AG04450 (cell line): ENCODE measurements around the gene SSTR3. TPM values are rescaled to one million over a fixed set of nuclear protein-coding genes. Genes with fewer than 3 reads are reported as not detected.
"Not testable (repeated sequence)": the region's sequence is repeated elsewhere in the genome, so short reads cannot be mapped to it uniquely, and the experiment has no call there.

Experiments
- CTCF ChIA-PET: fragments of 300-600, 350-600 bp; formaldehyde crosslinking; extraction: SDS; loops from one replicate; lab custom pipeline; 2022; ENCODE audit warnings: antibody characterized with exemption, inconsistent platforms; lab: Charles Lee
- POLR2A ChIA-PET: fragments of 350-600 bp; formaldehyde crosslinking; extraction: SDS; loops from one replicate; lab custom pipeline; 2021; ENCODE audit warnings: antibody characterized with exemption, inconsistent platforms; lab: Yijun Ruan, JAX
- DNase-seq: peaks from one replicate; pipeline ENCODE4 v3.0.0-alpha.2; 2011; ENCODE audit warnings: low read depth, low spot score
- H3K27ac ChIP-seq: one replicate; pipeline ENCODE4 v1.5.1; 2012; ENCODE audit warnings: low read depth, low read length, control low read depth
- H3K27me3 ChIP-seq: one replicate; pipeline ENCODE4 v1.6.0; 2012; ENCODE audit warnings: low read length; ENCODE audit not compliant: control insufficient read depth, insufficient read depth
- H3K4me3 ChIP-seq: 2 replicates; pipeline ENCODE4 v1.5.1; 2011; ENCODE audit warnings: mild to moderate bottlenecking, low read depth, low read length, control low read depth
- H3K9me3 ChIP-seq: 2 replicates; pipeline ENCODE4 v1.5.1; 2012; ENCODE audit warnings: low read length; ENCODE audit not compliant: control insufficient read depth, insufficient read depth
- polyA plus RNA-seq: library from polyadenylated mRNA; depleted of rRNA; stranded (reverse); fragments of >200 nt; gene quantifications from 2 replicates; pipeline ENCODE4 v1.2.3, GENCODE V29; 2011
- TF ChIP-seq, protein P1 (sequence below): IDR thresholded peaks from 2 replicates; pipeline ENCODE4 v1.5.1; 2011; ENCODE audit warnings: low read depth, low read length, control low read depth, inconsistent platforms

The SSTR3 gene
- polyA plus RNA-seq, 1 experiment: 0.06 TPM

DNA sequence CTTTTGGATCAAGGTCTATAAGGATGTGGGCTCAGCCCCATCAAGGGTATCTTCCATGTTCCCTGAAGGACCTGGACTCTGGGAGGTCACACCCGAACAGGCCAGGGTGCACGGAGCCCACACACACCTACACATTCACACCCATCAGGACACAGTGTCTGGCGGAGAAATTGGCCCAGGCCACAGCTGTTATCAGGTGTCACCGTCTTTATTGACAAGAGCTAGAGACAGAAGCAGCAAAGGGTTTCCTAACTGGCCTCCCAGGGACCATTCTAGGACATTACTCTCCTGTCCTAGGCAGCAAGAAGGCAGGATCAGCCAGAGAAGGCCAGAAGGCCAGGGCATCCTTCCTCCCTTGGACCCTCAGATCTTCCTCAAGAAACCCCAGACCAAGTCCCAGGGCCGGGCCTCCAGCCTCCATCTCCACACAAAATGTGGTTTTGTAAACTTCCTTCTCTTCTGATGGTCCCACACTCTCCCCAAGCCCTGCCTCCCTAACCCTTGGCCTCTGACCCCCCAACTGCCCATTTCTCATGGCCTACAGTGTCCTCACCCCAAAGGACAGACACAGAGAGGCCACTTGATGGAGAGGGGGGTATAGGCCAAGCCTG is 8.1 kb downstream of the SSTR3 start:
- H3K9me3 ChIP-seq: no peaks in the 10 kb centered on the region; the same call in 1 of the 2 replicates
- H3K27me3 ChIP-seq: peaks cover 7% of the 10 kb centered on the region
- TF ChIP-seq, protein P1, sequence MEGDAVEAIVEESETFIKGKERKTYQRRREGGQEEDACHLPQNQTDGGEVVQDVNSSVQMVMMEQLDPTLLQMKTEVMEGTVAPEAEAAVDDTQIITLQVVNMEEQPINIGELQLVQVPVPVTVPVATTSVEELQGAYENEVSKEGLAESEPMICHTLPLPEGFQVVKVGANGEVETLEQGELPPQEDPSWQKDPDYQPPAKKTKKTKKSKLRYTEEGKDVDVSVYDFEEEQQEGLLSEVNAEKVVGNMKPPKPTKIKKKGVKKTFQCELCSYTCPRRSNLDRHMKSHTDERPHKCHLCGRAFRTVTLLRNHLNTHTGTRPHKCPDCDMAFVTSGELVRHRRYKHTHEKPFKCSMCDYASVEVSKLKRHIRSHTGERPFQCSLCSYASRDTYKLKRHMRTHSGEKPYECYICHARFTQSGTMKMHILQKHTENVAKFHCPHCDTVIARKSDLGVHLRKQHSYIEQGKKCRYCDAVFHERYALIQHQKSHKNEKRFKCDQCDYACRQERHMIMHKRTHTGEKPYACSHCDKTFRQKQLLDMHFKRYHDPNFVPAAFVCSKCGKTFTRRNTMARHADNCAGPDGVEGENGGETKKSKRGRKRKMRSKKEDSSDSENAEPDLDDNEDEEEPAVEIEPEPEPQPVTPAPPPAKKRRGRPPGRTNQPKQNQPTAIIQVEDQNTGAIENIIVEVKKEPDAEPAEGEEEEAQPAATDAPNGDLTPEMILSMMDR: no peak
- ChIA-PET POLR2A (no interaction called here), CTCF (no interaction called here)
- H3K27ac ChIP-seq: no peak overlapping the region
- no peak overlapping the region for H3K4me3 ChIP-seq
- no peak for DNase-seq

DNA sequence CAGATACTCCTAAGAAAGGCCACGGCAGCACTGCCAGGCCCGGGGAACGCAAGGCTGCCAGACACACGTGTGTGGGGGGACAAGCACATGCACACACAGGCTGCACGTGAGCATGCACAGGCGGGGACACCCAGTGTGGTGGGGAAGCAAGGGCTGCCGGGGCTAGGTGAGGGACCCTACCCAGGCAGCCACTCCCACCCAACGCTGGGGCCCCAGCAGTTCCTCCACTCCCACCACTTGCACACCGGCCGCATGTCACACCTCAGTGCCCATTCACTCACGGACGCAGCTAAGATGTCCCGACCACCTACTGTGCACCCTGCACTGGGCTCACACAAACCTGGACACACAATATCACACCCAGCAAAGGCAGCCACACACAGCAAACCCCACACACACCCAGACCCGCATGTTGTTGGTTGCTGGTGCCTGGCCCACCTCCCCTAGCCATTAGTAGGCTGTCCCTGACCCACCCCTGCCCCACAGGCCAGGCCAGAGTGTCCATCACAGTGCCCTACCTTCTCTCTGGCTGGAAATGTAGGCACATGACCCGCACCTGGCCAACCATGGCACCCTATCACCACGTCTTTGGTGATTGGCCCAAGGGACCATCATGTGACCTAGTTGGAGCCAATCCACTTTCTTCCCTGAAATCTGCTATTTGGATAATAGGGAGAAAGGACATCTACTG is 8.8 kb downstream of the SSTR3 start:
- DNase-seq: no peak
- TF ChIP-seq, protein P1: no peak
- Histone ChIP-seq H3K4me3 (no peak overlapping the region), H3K27ac (no peak overlapping the region), H3K27me3 (peaks cover 5% of the 10 kb centered on the region), H3K9me3 (no peaks in the 10 kb centered on the region; the same call in 1 of the 2 replicates)
- ChIA-PET POLR2A (no interaction called here), CTCF (no interaction called here)

DNA sequence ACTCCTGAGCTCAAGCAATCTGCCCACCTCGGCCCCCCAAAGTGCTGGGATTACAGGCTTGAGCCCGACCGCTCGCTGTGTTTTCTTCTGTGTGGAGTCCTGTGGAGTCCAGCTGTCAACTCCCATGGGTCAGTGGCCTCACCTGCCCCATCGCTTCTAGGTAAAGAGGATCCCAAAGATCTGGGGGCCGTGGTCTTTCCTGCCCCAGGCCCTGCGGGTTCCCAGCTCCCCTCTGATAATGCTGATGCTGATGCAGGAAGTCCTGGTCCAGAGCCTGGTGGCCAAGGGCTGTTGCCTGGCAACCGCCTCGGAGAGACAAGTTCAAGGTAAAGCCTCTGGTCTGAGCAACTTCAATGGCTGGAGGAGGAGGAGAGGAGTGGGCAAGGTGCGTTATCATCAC is 9.6 kb downstream of the SSTR3 start:
- POLR2A ChIA-PET: no interaction called here
- no peak for DNase-seq
- CTCF ChIA-PET: no interaction called here
- Histone ChIP-seq H3K4me3 (no peak overlapping the region), H3K9me3 (no peaks in the 10 kb centered on the region; the same call in 1 of the 2 replicates), H3K27ac (no peak overlapping the region), H3K27me3 (peaks cover 2% of the 10 kb centered on the region)
- TF ChIP-seq, protein P1: no peak

DNA sequence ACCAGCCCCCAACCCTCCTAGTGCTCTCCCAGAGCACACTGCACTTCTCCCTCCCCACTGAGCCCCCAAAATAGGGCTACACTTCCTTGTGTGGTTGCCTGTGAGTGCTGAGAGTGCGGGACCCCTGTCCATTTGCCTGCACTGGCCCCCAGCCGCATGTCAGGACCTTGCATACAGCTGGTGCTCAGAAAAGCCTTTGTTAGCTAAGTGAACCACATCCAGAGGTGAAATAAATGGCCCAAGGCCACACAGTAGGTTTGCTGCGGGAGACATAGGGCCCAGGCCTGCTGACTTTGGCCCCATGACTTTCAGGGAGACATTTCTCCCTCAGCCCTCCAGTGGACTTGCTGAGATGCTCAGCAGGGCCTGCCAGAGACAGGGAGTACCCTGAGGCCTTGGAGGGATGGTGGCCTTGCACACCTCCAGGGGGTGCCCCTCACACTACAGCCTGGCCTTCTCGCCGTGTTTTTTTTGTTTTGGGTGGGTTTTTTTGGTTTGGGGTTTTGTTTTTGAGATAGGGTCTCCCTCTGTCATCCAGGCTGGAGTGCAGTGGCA is 10.2 kb downstream of the SSTR3 start:
- Histone ChIP-seq H3K4me3 (no peak overlapping the region), H3K9me3 (no peaks in the 10 kb centered on the region; the same call in 1 of the 2 replicates), H3K27me3 (no peaks in the 10 kb centered on the region), H3K27ac (no peak overlapping the region)
- DNase-seq: no peak
- POLR2A ChIA-PET: no interaction called here
- TF ChIP-seq, protein P1: no peak
- CTCF ChIA-PET: no interaction called here

DNA sequence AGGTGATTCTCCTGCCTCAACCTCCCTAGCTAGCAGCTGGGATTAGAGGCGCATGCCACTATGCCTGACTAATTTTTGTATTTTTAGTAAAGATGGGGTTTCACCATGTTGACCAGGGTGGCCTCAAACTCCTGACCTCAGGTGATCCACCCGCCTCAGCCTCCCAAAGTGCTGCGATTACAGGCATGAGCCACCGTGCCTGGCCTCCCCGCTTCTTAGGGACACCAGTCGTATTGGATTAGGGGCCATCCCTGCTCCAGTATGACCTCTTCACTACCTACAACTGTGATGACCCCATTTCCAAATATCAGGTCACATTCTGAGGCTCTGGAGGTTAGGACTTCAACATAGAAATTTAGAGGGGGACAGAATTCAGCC is 10.8 kb downstream of the SSTR3 start:
- POLR2A ChIA-PET, H3K9me3 ChIP-seq, H3K27me3 ChIP-seq, DNase-seq, H3K4me3 ChIP-seq, H3K27ac ChIP-seq: not testable (repeated sequence)
- CTCF ChIA-PET: interaction anchor here (0.6 to 2.7 kb wide), 2 partner anchors 23 to 58 kb away, joined by 10 to 16 read pairs; no protein-coding TSS in a partner anchor
